Thymus (tissue), 11 donors: ENCODE results near the gene IQGAP3. TPM values are rescaled to one million over a fixed set of nuclear protein-coding genes. Genes with fewer than 3 reads are reported as not detected.

Experiments used
- DNase-seq, 9 donors: peaks; one replicate each; pipeline ENCODE4 v3.0.0-alpha.2; 2013; ENCODE audit warnings: low spot score in 9 of 9, low read depth in 6 of 9, missing footprints in 1 of 9
- H3K27ac ChIP-seq, 2 donors: one replicate each; pipeline ENCODE4 v1.5.1; 2013; ENCODE audit warnings: control low read depth in 1 of 2, low read depth in 1 of 2, low read length in 1 of 2, mild to moderate bottlenecking in 1 of 2, moderate library complexity in 1 of 2
- H3K27me3 ChIP-seq, 2 donors: one replicate each; pipeline ENCODE4 v1.5.1; 2013; ENCODE audit warnings: low read length in 1 of 2; ENCODE audit not compliant: control insufficient read depth in 2 of 2, insufficient read depth in 1 of 2
- H3K36me3 ChIP-seq, 2 donors: one replicate each; pipeline ENCODE4 v1.5.1; 2013; ENCODE audit warnings: low read length in 1 of 2, mild to moderate bottlenecking in 1 of 2, moderate library complexity in 1 of 2; ENCODE audit not compliant: control insufficient read depth in 2 of 2, insufficient read depth in 2 of 2
- H3K4me1 ChIP-seq, 2 donors: one replicate each; pipeline ENCODE4 v1.5.1; 2013; ENCODE audit warnings: low read length in 2 of 2; ENCODE audit not compliant: control insufficient read depth in 2 of 2, insufficient read depth in 2 of 2
- H3K4me3 ChIP-seq, 2 donors: one replicate each; pipeline ENCODE4 v1.5.1; 2013; ENCODE audit warnings: low read length in 2 of 2, control low read depth in 1 of 2, mild to moderate bottlenecking in 1 of 2
- H3K9me3 ChIP-seq, 2 donors: one replicate each; pipeline ENCODE4 v1.5.1; 2013; ENCODE audit warnings: low read length in 1 of 2, mild to moderate bottlenecking in 1 of 2; ENCODE audit not compliant: control insufficient read depth in 2 of 2, insufficient read depth in 1 of 2
- WGBS: extraction: QIAGEN DNeasy Blood & Tissue Kit; methylation state at CpG from one replicate; pipeline ENCODE4 v1.1.7; 2013; 5-methylcytosine and 5-hydroxymethylcytosine counted together
- polyA plus RNA-seq: library from polyadenylated mRNA; stranded (reverse); fragments of 200-250 nt; gene quantifications from one replicate; pipeline ENCODE4 v1.2.3, GENCODE V29; 2013
- total RNA-seq: library from RNA; stranded (reverse); fragments of 120-200 nt; gene quantifications from one replicate; pipeline ENCODE4 v1.2.4, GENCODE V29; 2013
- donor health status: healthy.

Gene IQGAP3
- total and polyA plus RNA-seq, 2 donors, result 1.0 to 2.5 TPM

- H3K4me3 ChIP-seq, result no peak overlapping the region
- peaks cover 52 to 64% of the 10 kb centered on the region in 2 donors for H3K4me1 ChIP-seq
- peak overlapping the region; percentile 47 to 83 for H3K27ac ChIP-seq
- no peaks in the 10 kb centered on the region for H3K36me3 ChIP-seq
- 98% methylated on average over 2 of the region's 2 CpGs for WGBS
- DNase-seq, result no peak
- no peaks in the 10 kb centered on the region for H3K9me3 ChIP-seq
- H3K27me3 ChIP-seq, result no peaks in the 10 kb centered on the region
Observed at GRCh38 chr1:156508955-156509234, 63.5 kb downstream of the IQGAP3 start.

- WGBS, result 87% methylated on average over 7 of the region's 7 CpGs
- Histone ChIP-seq H3K4me3 (peak overlapping the region; percentile 14), H3K27ac (peak overlapping the region; percentile 71 to 86), H3K4me1 (peaks cover 58 to 69% of the 10 kb centered on the region in 2 donors), H3K27me3 (no peaks in the 10 kb centered on the region), H3K36me3 (no peaks in the 10 kb centered on the region), H3K9me3 (no peaks in the 10 kb centered on the region)
- no peak for DNase-seq
Observed at GRCh38 chr1:156508205-156508954, 64.0 kb downstream of the IQGAP3 start.

- Histone ChIP-seq H3K27ac (peak overlapping the region in 1 of 2 donors; percentile 100), H3K27me3 (no peaks in the 10 kb centered on the region), H3K36me3 (no peaks in the 10 kb centered on the region), H3K9me3 (peaks cover 0 to 3% of the 10 kb centered on the region in 2 donors), H3K4me3 (no peak overlapping the region), H3K4me1 (peaks cover 75 to 88% of the 10 kb centered on the region in 2 donors)
- WGBS, result 92% methylated on average over 2 of the region's 2 CpGs
- DNase-seq, result no peak
Observed at GRCh38 chr1:156506450-156506849, 65.9 kb downstream of the IQGAP3 start.

GRCh38 chr1:156505679-156506298 is 66.6 kb downstream of the IQGAP3 start:
- Histone ChIP-seq H3K4me3 (peak overlapping the region; percentile 46 to 49), H3K27ac (peak overlapping the region; percentile 100), H3K36me3 (no peaks in the 10 kb centered on the region), H3K27me3 (no peaks in the 10 kb centered on the region), H3K9me3 (peaks cover 2 to 4% of the 10 kb centered on the region in 2 donors), H3K4me1 (peaks cover 75 to 90% of the 10 kb centered on the region in 2 donors)
- no peak for DNase-seq
- WGBS, result 87% methylated on average over 21 of the region's 21 CpGs

- Histone ChIP-seq H3K36me3 (no peaks in the 10 kb centered on the region), H3K4me3 (peak overlapping the region; percentile 46 to 49), H3K9me3 (peaks cover 2 to 6% of the 10 kb centered on the region in 2 donors), H3K27ac (peak overlapping the region; percentile 100), H3K4me1 (peaks cover 70 to 83% of the 10 kb centered on the region in 2 donors), H3K27me3 (no peaks in the 10 kb centered on the region)
- 7% methylated on average over 45 of the region's 45 CpGs for WGBS
- peak; percentile 98 to 100 (median 99) for DNase-seq
Observed at GRCh38 chr1:156504821-156505678, 67.3 kb downstream of the IQGAP3 start.

- 19% methylated on average over 5 of the region's 5 CpGs for WGBS
- Histone ChIP-seq H3K9me3 (peaks cover 2 to 8% of the 10 kb centered on the region in 2 donors), H3K27ac (peak overlapping the region; percentile 100), H3K4me3 (peak overlapping the region; percentile 46 to 49), H3K36me3 (no peaks in the 10 kb centered on the region), H3K27me3 (no peaks in the 10 kb centered on the region), H3K4me1 (peaks cover 64 to 78% of the 10 kb centered on the region in 2 donors)
- peak in 3 of 9 donors; percentile 70 to 89 (median 76) for DNase-seq
Observed at GRCh38 chr1:156504438-156504813, 67.9 kb downstream of the IQGAP3 start.

- Histone ChIP-seq H3K4me1 (peaks cover 61 to 78% of the 10 kb centered on the region in 2 donors), H3K27ac (peak overlapping the region; percentile 100), H3K36me3 (no peaks in the 10 kb centered on the region), H3K9me3 (peaks cover 2 to 8% of the 10 kb centered on the region in 2 donors), H3K4me3 (peak overlapping the region; percentile 46 to 49), H3K27me3 (no peaks in the 10 kb centered on the region)
- WGBS, result 75% methylated on average over 5 of the region's 5 CpGs
- no peak for DNase-seq
Observed at GRCh38 chr1:156503698-156504437, 68.5 kb downstream of the IQGAP3 start.

GRCh38 chr1:156502894-156503697 is 69.3 kb downstream of the IQGAP3 start:
- peaks cover 2 to 8% of the 10 kb centered on the region in 2 donors for H3K9me3 ChIP-seq
- H3K4me3 ChIP-seq, result peak overlapping the region in 1 of 2 donors; percentile 28
- peak in 1 of 9 donors; percentile 60 for DNase-seq
- WGBS, result 22% methylated on average over 12 of the region's 12 CpGs
- H3K4me1 ChIP-seq, result peaks cover 61 to 77% of the 10 kb centered on the region in 2 donors
- H3K36me3 ChIP-seq, result peaks cover 2 to 3% of the 10 kb centered on the region in 2 donors
- peak overlapping the region; percentile 100 for H3K27ac ChIP-seq
- no peaks in the 10 kb centered on the region for H3K27me3 ChIP-seq
